SIG-M5 (cell line): ENCODE data around the gene CHST8.

Source experiments
- DNase-seq: peaks from one replicate; lab custom pipeline; 2025; lab: John Stamatoyannopoulos, UW

Gene CHST8

GRCh38 chr19:33673996-33674625, 52.4 kb downstream of the CHST8 start:
- DNase-seq = no peak

- DNase-seq = no peak
Measured at GRCh38 chr19:33674626-33675367, 53.0 kb downstream of the CHST8 start.

- no peak for DNase-seq
Measured at GRCh38 chr19:33675501-33676124, 53.9 kb downstream of the CHST8 start.

DNA sequence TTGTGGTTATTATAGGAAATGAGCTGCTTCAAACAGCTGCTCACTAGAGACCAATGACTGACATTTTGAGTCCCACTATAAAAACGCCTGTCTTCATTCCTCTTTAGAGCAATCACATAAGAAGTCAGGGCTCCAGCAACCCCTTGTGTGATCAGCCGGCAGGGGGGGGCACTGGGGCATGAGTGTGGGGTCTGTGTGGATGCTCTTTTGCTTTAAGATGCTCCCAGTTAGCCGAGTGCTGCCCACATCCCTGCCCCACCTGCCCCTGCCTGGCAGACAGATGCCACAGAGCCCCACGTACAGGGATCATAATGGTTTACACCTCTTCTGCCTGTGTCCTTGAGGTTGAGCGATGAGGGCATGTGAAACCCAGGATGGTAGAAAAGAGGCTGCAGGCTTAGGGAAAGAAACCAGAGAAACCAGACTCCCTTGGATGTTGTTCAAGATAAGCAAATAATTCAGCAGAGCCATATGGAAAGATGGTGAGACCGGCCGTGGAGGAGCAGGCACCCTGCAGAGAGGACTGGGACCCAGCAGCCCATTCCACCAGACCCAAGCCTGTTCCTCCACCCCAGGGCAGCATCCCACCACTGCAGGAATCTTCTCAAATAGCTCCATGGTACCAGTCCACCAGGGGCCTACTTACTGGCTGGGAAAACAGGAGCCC, 55.4 kb downstream of the CHST8 start:
- DNase-seq = no peak

- no peak for DNase-seq
Measured at GRCh38 chr19:33677745-33678426, 56.1 kb downstream of the CHST8 start.

- DNase-seq = no peak
Measured at GRCh38 chr19:33678796-33679585, 57.2 kb downstream of the CHST8 start.

DNA sequence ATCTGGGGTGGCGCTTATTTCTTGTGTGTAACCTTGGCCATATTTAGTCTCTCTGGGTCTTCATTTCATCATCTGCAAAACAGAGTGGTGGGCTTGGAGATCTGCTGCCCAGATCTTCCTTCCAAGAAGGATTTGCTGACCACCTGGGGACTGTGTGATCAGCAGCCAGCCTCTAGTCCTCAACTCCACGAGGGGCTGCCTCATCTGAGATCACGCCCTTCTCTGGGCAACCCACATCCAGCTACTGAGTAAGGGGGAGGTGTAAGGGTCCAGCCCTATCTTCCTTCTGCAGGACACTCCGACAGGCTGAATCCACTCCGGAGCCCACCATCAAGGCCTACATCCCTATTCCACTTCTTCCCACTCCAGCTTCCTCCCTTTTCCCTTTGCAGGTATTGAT, 57.9 kb downstream of the CHST8 start:
- no peak for DNase-seq

- no peak for DNase-seq
Measured at GRCh38 chr19:33681081-33681680, 59.4 kb downstream of the CHST8 start.

GRCh38 chr19:33683881-33684537, 62.3 kb downstream of the CHST8 start:
- no peak for DNase-seq

- DNase-seq = no peak
Measured at GRCh38 chr19:33684538-33685232, 62.9 kb downstream of the CHST8 start.

DNA sequence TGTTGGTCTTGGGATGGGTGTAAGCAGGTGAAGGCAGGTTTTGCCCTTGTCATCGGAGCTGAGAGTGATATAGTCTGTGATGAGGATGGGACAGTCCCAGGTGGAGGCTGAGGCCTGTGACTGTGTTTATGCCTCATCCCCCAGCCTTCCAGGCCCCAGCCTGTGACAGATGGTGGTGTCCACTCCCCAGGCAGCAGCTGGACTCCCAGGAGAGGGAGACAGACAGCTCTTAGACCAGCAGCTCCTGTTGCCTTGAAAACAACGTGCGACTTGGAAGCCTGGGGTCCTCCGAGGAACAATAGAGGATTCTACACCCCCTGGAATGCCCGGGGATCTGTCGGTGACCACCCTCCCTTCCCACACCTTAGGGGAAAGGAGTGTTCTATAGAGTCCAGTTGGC, 63.8 kb downstream of the CHST8 start:
- no peak for DNase-seq

DNA sequence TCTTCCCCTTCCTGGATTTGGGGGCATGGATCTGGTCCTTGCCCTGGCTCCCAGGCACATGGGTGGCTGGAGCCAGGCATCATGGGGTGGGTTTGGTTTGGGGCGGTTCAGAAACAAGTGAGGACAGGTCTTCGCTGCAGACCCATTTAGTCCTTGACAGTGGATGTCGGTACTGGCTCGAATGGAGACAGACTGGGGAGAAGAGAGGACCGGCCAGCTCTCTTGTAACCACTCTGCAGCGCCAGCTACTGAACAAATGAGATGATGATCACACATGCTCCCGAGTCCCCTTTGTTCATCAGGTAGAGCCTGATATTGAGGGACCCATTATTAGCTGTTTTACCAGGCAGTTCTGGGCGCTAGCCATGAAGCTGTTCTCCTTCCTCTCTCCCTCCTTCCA, 64.5 kb downstream of the CHST8 start:
- DNase-seq = no peak

- no peak for DNase-seq
Measured at GRCh38 chr19:33686687-33687480, 65.1 kb downstream of the CHST8 start.

DNA sequence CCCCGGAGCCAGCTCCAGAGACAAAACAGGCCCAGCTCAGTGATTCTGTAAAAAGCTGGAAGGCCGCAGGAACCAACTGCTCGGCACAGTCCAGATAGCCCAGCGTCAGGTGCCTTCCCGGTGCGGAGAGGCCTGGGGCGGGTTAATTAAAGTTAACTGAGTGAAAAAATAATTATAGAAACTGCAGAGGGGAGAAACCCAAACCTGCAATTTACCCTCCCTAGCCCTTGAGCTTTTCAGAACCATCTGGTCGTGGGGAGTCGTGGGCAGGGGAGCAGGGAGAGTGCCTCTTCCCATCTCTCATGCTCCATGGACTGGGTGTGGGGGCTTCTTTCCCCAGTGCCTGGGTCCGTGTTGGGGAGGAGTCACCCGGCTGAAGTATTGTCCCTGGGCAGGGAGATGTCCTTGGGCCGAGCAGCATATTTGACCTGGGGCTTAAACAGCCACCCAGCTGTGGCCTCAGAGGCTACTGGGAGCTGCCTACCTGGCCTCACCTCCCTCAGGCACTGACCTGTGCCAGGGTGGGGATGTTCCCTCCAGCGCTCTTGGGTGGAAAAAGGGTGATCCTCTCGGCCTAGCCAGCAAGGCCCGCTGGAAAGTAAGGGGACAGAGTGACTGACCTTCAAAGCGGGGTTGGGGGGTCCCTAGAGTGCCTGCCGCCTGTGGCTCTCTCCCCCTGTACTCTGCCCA, 65.9 kb downstream of the CHST8 start:
- no peak for DNase-seq

DNA sequence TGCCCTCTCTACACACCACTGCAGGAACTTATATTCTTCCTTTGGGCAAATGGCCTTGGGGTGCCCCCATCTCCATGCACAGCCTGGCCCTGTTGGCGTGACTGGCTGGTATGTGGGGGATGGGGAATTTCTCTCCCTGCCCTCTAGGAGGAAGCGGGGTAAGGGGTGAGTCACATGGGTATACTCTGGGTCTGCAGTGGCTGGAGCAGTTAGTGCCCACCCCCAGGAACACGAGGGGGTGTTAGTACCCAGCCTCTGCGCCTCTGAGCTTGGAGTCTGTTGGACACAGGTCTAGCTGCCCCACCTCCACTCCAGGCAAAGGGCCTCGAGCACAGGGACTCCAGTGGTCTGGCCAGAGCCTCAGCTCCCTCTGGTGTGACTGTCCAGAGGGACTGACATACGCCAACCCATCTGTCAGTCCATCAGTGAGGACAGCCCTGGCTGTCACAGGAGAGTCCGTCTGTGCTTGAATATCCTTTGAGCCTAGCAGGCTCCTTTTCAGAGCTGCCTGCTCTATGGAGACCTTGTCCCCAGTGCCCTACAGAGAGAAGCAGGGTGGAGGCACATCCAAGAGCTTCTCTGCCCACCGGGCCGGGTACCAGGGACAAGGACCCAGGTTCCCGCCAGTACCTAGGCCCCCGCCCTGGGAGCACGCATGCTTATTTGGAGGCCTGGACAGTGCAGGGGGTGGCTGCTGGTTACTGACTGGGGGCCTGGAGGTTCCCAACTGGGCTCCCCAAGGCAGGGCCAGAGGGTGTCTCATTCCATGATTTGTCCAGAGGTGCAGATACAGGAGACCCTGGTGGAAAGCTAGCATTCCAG, 66.6 kb downstream of the CHST8 start:
- DNase-seq = no peak

DNA sequence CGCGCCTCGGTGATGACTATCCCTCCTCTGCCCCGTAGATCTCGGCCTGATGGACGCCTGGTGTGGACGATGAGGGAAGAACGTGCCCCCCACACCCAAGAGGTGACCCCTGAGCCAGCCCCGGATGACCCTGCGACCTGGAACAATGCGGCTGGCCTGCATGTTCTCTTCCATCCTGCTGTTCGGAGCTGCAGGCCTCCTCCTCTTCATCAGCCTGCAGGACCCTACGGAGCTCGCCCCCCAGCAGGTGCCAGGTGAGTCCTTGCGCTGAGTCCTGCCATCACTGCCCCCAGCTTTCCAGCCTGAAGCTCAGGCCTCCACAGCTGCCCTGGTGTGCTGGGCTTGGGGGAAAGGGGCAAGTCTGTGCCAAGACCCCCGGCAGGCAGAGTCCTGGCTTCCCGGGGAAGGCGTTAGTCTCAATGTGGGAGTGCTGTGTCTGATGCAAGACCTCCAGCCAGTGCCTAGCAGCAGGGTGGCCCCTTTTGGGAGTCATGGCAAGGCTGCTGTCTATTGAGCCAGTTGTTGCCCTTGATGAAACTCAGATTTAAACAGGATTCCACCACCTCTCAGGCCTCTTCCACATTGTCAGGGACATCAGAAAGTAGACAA, 67.5 kb downstream of the CHST8 start:
- DNase-seq = no peak

DNA sequence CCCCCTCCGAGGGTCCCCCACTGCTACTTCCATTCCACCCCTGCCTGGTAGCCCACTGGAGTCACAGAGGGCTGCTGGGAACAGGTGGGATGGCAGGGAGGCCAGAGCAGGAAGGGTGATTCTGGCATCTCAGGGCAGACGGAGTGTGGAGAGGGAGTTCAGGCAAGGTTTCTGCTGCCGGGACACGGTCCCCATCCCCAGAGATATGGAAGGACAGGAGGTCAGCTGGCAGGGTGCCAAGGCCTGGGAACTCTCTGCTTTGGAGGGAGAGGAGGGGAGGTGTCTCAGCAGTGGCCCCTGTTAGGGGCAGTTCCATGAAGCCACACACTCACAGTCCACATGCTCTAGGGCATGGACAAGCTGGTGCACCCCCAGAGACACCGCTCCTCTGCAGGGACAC, 68.1 kb downstream of the CHST8 start:
- DNase-seq = no peak
